Keratinocyte (primary cell): ENCODE measurements around the gene CIT.

Source experiments
- EZH2 ChIP-seq: IDR thresholded peaks from one replicate; pipeline ENCODE4 v1.6.1; 2012; ENCODE audit warnings: inconsistent platforms, mild to moderate bottlenecking, low read length, moderate library complexity
- TF ChIP-seq, protein P1 (sequence below), 3 experiments: IDR thresholded peaks in 1 of 3; conservative IDR thresholded peaks in 1 of 3; optimal IDR thresholded peaks in 1 of 3; 2 replicates in 2 of 3; 3 replicates in 1 of 3; pipeline versions ENCODE3 to v1.5.1; 2011; ENCODE audit warnings: low read length in 3 of 3, mild to moderate bottlenecking in 3 of 3, moderate library complexity in 2 of 3, control low read depth in 1 of 3, inconsistent platforms in 1 of 3; ENCODE audit not compliant: insufficient read depth in 2 of 3; ENCODE audit errors: extremely low read depth in 1 of 3

DNA sequence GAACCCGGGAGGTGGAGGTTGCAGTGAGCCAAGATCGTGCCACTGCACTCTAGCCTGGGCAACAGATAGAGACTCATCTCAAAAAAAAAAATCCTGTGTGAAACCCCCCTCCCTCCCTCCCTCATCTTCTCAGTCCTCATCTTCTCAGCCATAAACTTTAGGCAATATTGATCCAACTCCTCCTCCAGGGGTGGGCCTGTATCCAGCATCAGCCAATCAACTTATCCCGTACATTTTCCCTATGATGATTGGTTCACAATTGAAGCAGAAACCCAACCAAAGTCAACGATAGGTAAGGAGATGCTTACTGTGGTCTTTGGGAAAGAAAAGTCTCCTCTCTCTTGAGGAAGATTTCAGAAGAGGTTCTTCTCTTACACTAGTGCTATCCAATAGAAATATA lies 33.5 kb upstream of the CIT start:
- TF ChIP-seq, protein P1, sequence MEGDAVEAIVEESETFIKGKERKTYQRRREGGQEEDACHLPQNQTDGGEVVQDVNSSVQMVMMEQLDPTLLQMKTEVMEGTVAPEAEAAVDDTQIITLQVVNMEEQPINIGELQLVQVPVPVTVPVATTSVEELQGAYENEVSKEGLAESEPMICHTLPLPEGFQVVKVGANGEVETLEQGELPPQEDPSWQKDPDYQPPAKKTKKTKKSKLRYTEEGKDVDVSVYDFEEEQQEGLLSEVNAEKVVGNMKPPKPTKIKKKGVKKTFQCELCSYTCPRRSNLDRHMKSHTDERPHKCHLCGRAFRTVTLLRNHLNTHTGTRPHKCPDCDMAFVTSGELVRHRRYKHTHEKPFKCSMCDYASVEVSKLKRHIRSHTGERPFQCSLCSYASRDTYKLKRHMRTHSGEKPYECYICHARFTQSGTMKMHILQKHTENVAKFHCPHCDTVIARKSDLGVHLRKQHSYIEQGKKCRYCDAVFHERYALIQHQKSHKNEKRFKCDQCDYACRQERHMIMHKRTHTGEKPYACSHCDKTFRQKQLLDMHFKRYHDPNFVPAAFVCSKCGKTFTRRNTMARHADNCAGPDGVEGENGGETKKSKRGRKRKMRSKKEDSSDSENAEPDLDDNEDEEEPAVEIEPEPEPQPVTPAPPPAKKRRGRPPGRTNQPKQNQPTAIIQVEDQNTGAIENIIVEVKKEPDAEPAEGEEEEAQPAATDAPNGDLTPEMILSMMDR (optimal IDR thresholded peaks at IDR 0.05 in 1 of 3, IDR thresholded peaks at IDR 0.05 in 1 of 3, conservative IDR thresholded peaks at IDR 0.05 in 1 of 3; ENCODE audit: extremely low read depth in 1 of 3, insufficient read depth in 2 of 3, low read length in 3 of 3): no peak
- TF ChIP-seq EZH2: no peak
